ENCODE measurements around the gene NUP160.
"Not testable (repeated sequence)": the region's sequence is repeated elsewhere in the genome, so short reads cannot be mapped to it uniquely, and the experiment has no call there.

The NUP160 gene

GRCh38 chr11:47847892-47848699, at the start of gene NUP160:
TSS of gene NUP160 (minus strand) at chr11:47848350. CDS start at chr11:47848318, 32 bp downstream.
- peak; percentile 78 to 90 for DNase-seq (ENCODE audit: low read depth in 2 of 2)

GRCh38 chr11:47896199-47896598, 48.0 kb upstream of the NUP160 start:
- DNase-seq (ENCODE audit: low read depth in 2 of 2) = no peak

- DNase-seq (ENCODE audit: low read depth in 2 of 2) = no peak
These were observed 46.9 kb upstream of the NUP160 start for GRCh38 chr11:47895035-47895434.

GRCh38 chr11:47892546-47893276, 44.6 kb upstream of the NUP160 start:
- DNase-seq (ENCODE audit: low read depth in 2 of 2) = not testable (repeated sequence)

GRCh38 chr11:47891886-47892285, 43.7 kb upstream of the NUP160 start:
- DNase-seq (ENCODE audit: low read depth in 2 of 2) = no peak

GRCh38 chr11:47889714-47890441, 41.7 kb upstream of the NUP160 start:
- no peak for DNase-seq (ENCODE audit: low read depth in 2 of 2)

GRCh38 chr11:47887910-47888569, 39.9 kb upstream of the NUP160 start:
- DNase-seq (ENCODE audit: low read depth in 2 of 2) = no peak

- DNase-seq (ENCODE audit: low read depth in 2 of 2) = no peak
These were observed 37.9 kb upstream of the NUP160 start for GRCh38 chr11:47886096-47886495.

GRCh38 chr11:47882437-47882836, 34.3 kb upstream of the NUP160 start:
- not testable (repeated sequence) for DNase-seq (ENCODE audit: low read depth in 2 of 2)

- DNase-seq (ENCODE audit: low read depth in 2 of 2) = no peak
These were observed 33.0 kb upstream of the NUP160 start for GRCh38 chr11:47881145-47881544.

- no peak for DNase-seq (ENCODE audit: low read depth in 2 of 2)
These were observed 31.4 kb upstream of the NUP160 start for GRCh38 chr11:47879259-47880158.

- DNase-seq (ENCODE audit: low read depth in 2 of 2) = not testable (repeated sequence)
These were observed 27.7 kb upstream of the NUP160 start for GRCh38 chr11:47875858-47876257.

GRCh38 chr11:47870404-47870803, 22.3 kb upstream of the NUP160 start:
- no peak for DNase-seq (ENCODE audit: low read depth in 2 of 2)

GRCh38 chr11:47869544-47870393, 21.6 kb upstream of the NUP160 start:
- DNase-seq (ENCODE audit: low read depth in 2 of 2) = no peak

- no peak for DNase-seq (ENCODE audit: low read depth in 2 of 2)
These were observed 19.7 kb upstream of the NUP160 start for GRCh38 chr11:47867823-47868222.

GRCh38 chr11:47866892-47867291, 18.7 kb upstream of the NUP160 start:
- not testable (repeated sequence) for DNase-seq (ENCODE audit: low read depth in 2 of 2)

GRCh38 chr11:47864901-47865300, 16.8 kb upstream of the NUP160 start:
- no peak for DNase-seq (ENCODE audit: low read depth in 2 of 2)

GRCh38 chr11:47863898-47864430, 15.8 kb upstream of the NUP160 start:
- no peak for DNase-seq (ENCODE audit: low read depth in 2 of 2)

GRCh38 chr11:47863189-47863897, 15.2 kb upstream of the NUP160 start:
- DNase-seq (ENCODE audit: low read depth in 2 of 2) = no peak

Data from stimulated activated CD4-positive, alpha-beta T cell treated with anti-CD3 and anti-CD28 coated beads, Interleukin-1b, Interleukin-23, amount 100 ng/mL, for 4 hours (primary cell).